Upper lobe of left lung (tissue), 6 donors: ENCODE measurements around the gene NOBOX. TPM values are rescaled to one million over a fixed set of nuclear protein-coding genes. Genes with fewer than 3 reads are reported as not detected.
A peak's percentile ranks its signal among the peaks of the same experiment; 100 is the strongest.
"Not testable (repeated sequence)": the region's sequence is repeated elsewhere in the genome, so short reads cannot be mapped to it uniquely, and the experiment has no call there.

Source experiments
- ATAC-seq, 2 donors: fragments of 200-7000 bp; cut with Tn5 transposase; one replicate each; pipeline ENCODE4 v1.9.1; 2022; ENCODE audit warnings: mild to moderate bottlenecking in 2 of 2, moderate library complexity in 2 of 2; ENCODE audit not compliant: low FRiP score in 2 of 2
- DNase-seq, 2 donors: peaks; one replicate each; pipeline ENCODE4 v3.0.0-alpha.2; 2019 to 2020
- H3K27ac ChIP-seq, 4 donors: fragments of 200-600 bp; sonication (generic); one replicate each; pipeline ENCODE4 v1.5.1; 2016 to 2019
- H3K27me3 ChIP-seq, 4 donors: fragments of 200-600 bp; sonication (generic); one replicate each; pipeline ENCODE4 v1.5.1; 2017 to 2019
- H3K36me3 ChIP-seq, 4 donors: fragments of 200-600 bp; sonication (generic); one replicate each; pipeline ENCODE4 v1.5.1; 2016 to 2019
- H3K4me1 ChIP-seq, 4 donors: fragments of 200-600 bp; sonication (generic); one replicate each; pipeline ENCODE4 v1.5.1; 2018 to 2019
- H3K4me3 ChIP-seq, 4 donors: fragments of 200-600 bp; sonication (generic); one replicate each; pipeline ENCODE4 v1.5.1; 2017 to 2019; ENCODE audit warnings: mild to moderate bottlenecking in 2 of 4, moderate library complexity in 1 of 4
- H3K9me3 ChIP-seq, 4 donors: fragments of 200-600 bp; sonication (generic); one replicate each; pipeline ENCODE4 v1.5.1; 2018 to 2019
- EP300 ChIP-seq, 4 donors: sonication (generic); formaldehyde crosslinking; IDR thresholded peaks; one replicate each; pipeline ENCODE4 v1.5.1; 2017; ENCODE audit warnings: antibody characterized with exemption in 4 of 4, control low read depth in 2 of 4
- POLR2A ChIP-seq, 4 donors: fragments of 450-650 bp; IDR thresholded peaks; one replicate each; pipeline ENCODE4 v1.5.1; 2016 to 2017; ENCODE audit warnings: antibody characterized with exemption in 4 of 4, mild to moderate bottlenecking in 2 of 4
- POLR2AphosphoS5 ChIP-seq, 2 donors: sonication (generic); formaldehyde crosslinking; IDR thresholded peaks; one replicate each; pipeline ENCODE4 v1.5.1; 2017; ENCODE audit warnings: antibody characterized with exemption in 2 of 2
- WGBS, 2 donors: methylation state at CpG; one replicate each; pipeline ENCODE4 v1.1.5; 2017 to 2018; 5-methylcytosine and 5-hydroxymethylcytosine counted together
- total RNA-seq, 6 donors: library from RNA; depleted of rRNA in 4 of 6; stranded (reverse); fragments of >200 nt in 4 of 6; gene quantifications; one replicate each; pipeline versions ENCODE4 v1.1.0 to v1.2.1, GENCODE V29; 2016 to 2021
- TF ChIP-seq, protein P1 (sequence below), 6 experiments: fragments of 450-650 bp in 4 of 6; fragments of 200-600 bp in 2 of 6; sonication (generic) in 2 of 6; IDR thresholded peaks; one replicate each; pipeline ENCODE4 v1.5.1; 2016 to 2019; ENCODE audit warnings: antibody characterized with exemption in 6 of 6
- donor health status: DM: no; HTN: no; CAD: no; lungs with moderate emphysema.
- donor health status: DM: no; HTN: yes; CAD: no; lungs with severe emphysema.

NOBOX gene
- total RNA-seq, 6 donors from 2014 or later: not detected

DNA sequence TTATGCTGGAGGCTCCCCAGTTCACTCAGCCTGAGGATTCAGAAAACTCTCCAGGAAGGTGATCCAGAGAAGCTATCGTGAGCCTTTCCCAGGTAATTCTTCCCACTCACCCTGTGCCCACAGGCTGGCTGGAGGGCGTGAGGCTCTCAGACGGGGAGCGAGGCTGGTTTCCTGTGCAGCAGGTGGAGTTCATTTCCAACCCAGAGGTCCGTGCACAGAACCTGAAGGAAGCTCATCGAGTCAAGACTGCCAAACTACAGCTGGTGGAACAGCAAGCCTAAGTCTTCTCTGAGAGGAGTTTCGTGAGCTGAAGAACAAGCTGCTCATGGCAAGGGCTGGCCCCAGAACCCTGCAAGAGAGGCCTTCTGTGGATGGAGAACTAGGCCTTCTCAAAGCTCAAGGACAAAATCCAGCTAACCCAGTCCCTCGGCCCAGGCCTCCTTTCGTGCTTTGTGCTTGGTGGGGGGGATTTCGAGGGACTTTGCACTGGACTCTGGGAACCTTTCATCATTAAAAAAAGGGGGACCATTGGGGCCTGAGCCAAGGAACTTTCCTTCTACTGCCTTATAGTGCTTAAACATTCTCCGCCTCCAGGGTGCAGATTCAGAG, 23.6 kb downstream of the NOBOX start:
- ATAC-seq (no peak), DNase-seq (no peak)
- WGBS, 2 donors: 94 to 97% methylated on average over 6 to 11 of the region's 11 CpGs
- no peaks in the 10 kb centered on the region for H3K4me1 ChIP-seq
- no peak overlapping the region for H3K4me3 ChIP-seq
- H3K9me3 ChIP-seq: no peaks in the 10 kb centered on the region
- peaks cover 0 to 21% (median 14%) of the 10 kb centered on the region in 4 donors for H3K36me3 ChIP-seq
- H3K27ac ChIP-seq: no peak overlapping the region
- TF ChIP-seq POLR2AphosphoS5 (IDR thresholded peaks at IDR 0.05): no peak
- no peak for TF ChIP-seq POLR2A (IDR thresholded peaks at IDR 0.05)
- TF ChIP-seq, protein P1, sequence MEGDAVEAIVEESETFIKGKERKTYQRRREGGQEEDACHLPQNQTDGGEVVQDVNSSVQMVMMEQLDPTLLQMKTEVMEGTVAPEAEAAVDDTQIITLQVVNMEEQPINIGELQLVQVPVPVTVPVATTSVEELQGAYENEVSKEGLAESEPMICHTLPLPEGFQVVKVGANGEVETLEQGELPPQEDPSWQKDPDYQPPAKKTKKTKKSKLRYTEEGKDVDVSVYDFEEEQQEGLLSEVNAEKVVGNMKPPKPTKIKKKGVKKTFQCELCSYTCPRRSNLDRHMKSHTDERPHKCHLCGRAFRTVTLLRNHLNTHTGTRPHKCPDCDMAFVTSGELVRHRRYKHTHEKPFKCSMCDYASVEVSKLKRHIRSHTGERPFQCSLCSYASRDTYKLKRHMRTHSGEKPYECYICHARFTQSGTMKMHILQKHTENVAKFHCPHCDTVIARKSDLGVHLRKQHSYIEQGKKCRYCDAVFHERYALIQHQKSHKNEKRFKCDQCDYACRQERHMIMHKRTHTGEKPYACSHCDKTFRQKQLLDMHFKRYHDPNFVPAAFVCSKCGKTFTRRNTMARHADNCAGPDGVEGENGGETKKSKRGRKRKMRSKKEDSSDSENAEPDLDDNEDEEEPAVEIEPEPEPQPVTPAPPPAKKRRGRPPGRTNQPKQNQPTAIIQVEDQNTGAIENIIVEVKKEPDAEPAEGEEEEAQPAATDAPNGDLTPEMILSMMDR (IDR thresholded peaks at IDR 0.05): no peak
- TF ChIP-seq EP300 (IDR thresholded peaks at IDR 0.05): no peak
- H3K27me3 ChIP-seq: no peaks in the 10 kb centered on the region

- Histone ChIP-seq H3K36me3 (peaks cover 0 to 21% (median 14%) of the 10 kb centered on the region in 4 donors), H3K4me3 (no peak overlapping the region), H3K27me3 (no peaks in the 10 kb centered on the region), H3K9me3 (no peaks in the 10 kb centered on the region), H3K4me1 (no peaks in the 10 kb centered on the region), H3K27ac (no peak overlapping the region)
- DNase-seq (peak in 1 of 2 donors; percentile 21), ATAC-seq (no peak)
- TF ChIP-seq POLR2A (IDR thresholded peaks at IDR 0.05) (no peak), POLR2AphosphoS5 (IDR thresholded peaks at IDR 0.05) (no peak), EP300 (IDR thresholded peaks at IDR 0.05) (no peak)
- TF ChIP-seq, protein P1 (IDR thresholded peaks at IDR 0.05): no peak
- WGBS, 2 donors: 88 to 95% methylated on average over 9 of the region's 9 CpGs
Observed at GRCh38 chr7:144378651-144379050, 24.8 kb downstream of the NOBOX start.

- H3K4me3 ChIP-seq, H3K27me3 ChIP-seq, H3K36me3 ChIP-seq, DNase-seq, ATAC-seq, H3K27ac ChIP-seq, H3K9me3 ChIP-seq, H3K4me1 ChIP-seq: not testable (repeated sequence)
- 88% methylated on average over 3 of the region's 7 CpGs; no CpG with 5 or more reads in 1 of the 2 donors for WGBS, 2 donors
Observed at GRCh38 chr7:144369221-144369620, 34.3 kb downstream of the NOBOX start.

DNA sequence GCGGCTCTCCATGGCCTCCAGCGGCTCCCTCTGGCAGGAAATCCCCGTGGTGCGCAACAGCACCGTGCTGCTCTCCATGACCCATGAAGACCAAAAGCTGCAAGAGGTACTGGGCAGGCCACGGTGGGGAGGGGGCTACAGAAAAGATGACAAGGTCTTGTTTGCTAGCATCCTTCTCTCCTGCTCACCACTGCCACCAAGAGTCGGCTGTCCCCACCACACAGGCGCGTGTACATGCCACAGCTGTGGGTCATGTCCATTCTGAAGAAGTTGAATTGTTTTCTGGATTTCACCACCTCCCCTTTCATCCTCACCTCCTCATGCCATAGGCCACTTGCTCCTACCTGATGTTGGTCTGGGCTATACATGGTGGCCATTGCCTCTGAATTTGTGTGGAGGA, 36.2 kb downstream of the NOBOX start:
- DNase-seq, H3K27me3 ChIP-seq, ATAC-seq, H3K4me1 ChIP-seq, H3K9me3 ChIP-seq, H3K36me3 ChIP-seq, H3K27ac ChIP-seq, H3K4me3 ChIP-seq: not testable (repeated sequence)
- WGBS, 2 donors: no CpG with 5 or more reads among the region's 9 CpGs

- ATAC-seq: peak in 1 of 2 donors; percentile 2
- not testable (repeated sequence) for H3K4me3 ChIP-seq, H3K27me3 ChIP-seq, H3K4me1 ChIP-seq, H3K36me3 ChIP-seq, DNase-seq, H3K27ac ChIP-seq, H3K9me3 ChIP-seq
- WGBS, 2 donors: no CpG with 5 or more reads among the region's 6 CpGs
Observed at GRCh38 chr7:144365523-144365922, 38.0 kb downstream of the NOBOX start.

- H3K27me3 ChIP-seq, H3K9me3 ChIP-seq, DNase-seq, H3K4me3 ChIP-seq, H3K36me3 ChIP-seq, ATAC-seq, H3K27ac ChIP-seq, H3K4me1 ChIP-seq: not testable (repeated sequence)
- no CpG with 5 or more reads among the region's 3 CpGs for WGBS, 2 donors
Observed at GRCh38 chr7:144362061-144362460, 41.4 kb downstream of the NOBOX start.

DNA sequence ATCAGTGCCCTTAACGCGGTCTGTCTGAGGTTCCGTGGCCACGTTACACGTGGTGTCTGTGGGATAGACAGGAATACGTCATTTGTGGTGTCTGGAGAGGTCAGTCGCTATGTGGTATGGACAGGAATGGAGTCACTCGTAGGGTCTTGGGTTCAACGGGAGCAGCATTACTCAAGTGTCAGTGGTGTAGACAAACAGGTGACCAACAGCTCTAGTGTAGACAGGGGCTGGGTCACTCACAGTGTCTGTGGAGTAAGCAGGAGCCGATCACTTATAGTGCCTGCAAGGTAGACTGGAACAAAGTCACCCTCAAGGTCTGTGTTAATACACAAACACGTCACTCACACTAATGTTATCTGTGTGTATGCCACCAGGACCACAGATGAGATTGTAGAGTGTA, 46.6 kb downstream of the NOBOX start:
- not testable (repeated sequence) for H3K4me3 ChIP-seq, H3K27me3 ChIP-seq, H3K4me1 ChIP-seq, DNase-seq, ATAC-seq, H3K9me3 ChIP-seq, H3K36me3 ChIP-seq, H3K27ac ChIP-seq
- WGBS, 2 donors: no CpG with 5 or more reads among the region's 11 CpGs

DNA sequence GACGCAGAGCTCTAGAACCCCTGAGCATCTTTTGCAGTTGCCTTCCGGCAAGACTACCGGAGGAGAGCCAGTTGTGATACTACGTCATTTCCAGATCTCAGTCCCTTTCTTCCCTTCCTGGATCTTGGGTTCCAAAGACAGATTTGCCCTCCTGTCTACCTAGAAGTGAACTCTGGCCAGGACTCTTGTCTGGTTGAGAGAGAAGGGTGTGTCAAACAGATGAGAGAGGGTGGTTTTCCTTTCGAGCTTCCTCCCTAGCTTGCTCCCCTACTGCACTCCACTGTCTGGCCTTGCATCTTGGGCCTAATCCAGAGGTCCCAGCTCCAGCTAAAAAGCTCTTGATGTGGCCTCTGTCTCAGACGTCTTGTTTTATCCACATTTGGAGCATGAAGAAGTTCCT, 47.3 kb downstream of the NOBOX start:
- ATAC-seq: not testable (repeated sequence)

GRCh38 chr7:144355176-144355822, 48.2 kb downstream of the NOBOX start, which contains the start of gene ARHGEF5:
TSS of gene ARHGEF5 (plus strand) at chr7:144355402. CDS start at chr7:144362670, 7,268 bp downstream.
- not testable (repeated sequence) for H3K9me3 ChIP-seq, DNase-seq, H3K36me3 ChIP-seq, H3K4me1 ChIP-seq, H3K27me3 ChIP-seq, H3K27ac ChIP-seq
- WGBS, 2 donors: no CpG with 5 or more reads among the region's 50 CpGs
- ATAC-seq: peak; percentile 91 to 95
- H3K4me3 ChIP-seq: peak within 1 kb of the TSS in 1 of 4 donors; percentile 32

More for the DNA sequence above, 47.3 kb downstream of the NOBOX start:
- H3K4me1 ChIP-seq, DNase-seq, H3K27ac ChIP-seq, H3K9me3 ChIP-seq, H3K36me3 ChIP-seq, H3K27me3 ChIP-seq, H3K4me3 ChIP-seq: not testable (repeated sequence)
- WGBS, 2 donors: no CpG with 5 or more reads among the region's 6 CpGs

DNA sequence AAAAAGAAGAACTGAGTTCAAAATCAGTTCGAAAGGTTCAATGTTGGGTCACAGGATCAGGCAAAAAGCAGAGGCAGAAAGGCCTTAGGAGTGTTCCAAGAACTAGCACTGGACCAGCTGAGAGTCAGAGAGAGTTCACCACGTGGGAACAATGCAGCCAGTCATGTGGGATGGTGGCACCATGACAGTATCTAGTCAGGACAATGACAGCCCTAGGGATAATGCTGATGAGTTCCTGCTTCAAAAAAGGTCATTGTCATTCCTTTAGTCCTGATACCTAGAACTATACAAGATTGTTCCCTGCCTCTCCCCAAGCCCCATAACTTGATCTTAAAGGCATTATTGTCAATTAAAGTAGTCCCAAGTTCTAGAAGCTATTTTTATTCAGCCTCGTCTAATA, 51.8 kb downstream of the NOBOX start:
- H3K27ac ChIP-seq, H3K4me3 ChIP-seq, DNase-seq, H3K36me3 ChIP-seq, H3K9me3 ChIP-seq, H3K27me3 ChIP-seq, H3K4me1 ChIP-seq, ATAC-seq: not testable (repeated sequence)
- 62 to 73% methylated on average over 2 of the region's 3 CpGs for WGBS, 2 donors

- H3K9me3 ChIP-seq, H3K4me1 ChIP-seq, H3K27ac ChIP-seq, H3K36me3 ChIP-seq, DNase-seq, H3K27me3 ChIP-seq, ATAC-seq, H3K4me3 ChIP-seq: not testable (repeated sequence)
- no CpG with 5 or more reads among the region's 1 CpG for WGBS, 2 donors
Observed at GRCh38 chr7:144348625-144349024, 54.9 kb downstream of the NOBOX start.
